HG02763 (cell line): ENCODE data around the gene TSPY9.
"Not testable (repeated sequence)": the region's sequence is repeated elsewhere in the genome, so short reads cannot be mapped to it uniquely, and the experiment has no call there.

Experiments used
- ATAC-seq: cut with Tn5 transposase; IDR thresholded peaks from one replicate; pipeline ENCODE4 v1.9.1; 2021; ENCODE audit warnings: mild to moderate bottlenecking, moderate library complexity; ENCODE audit not compliant: unreplicated experiment

Gene TSPY9

DNA sequence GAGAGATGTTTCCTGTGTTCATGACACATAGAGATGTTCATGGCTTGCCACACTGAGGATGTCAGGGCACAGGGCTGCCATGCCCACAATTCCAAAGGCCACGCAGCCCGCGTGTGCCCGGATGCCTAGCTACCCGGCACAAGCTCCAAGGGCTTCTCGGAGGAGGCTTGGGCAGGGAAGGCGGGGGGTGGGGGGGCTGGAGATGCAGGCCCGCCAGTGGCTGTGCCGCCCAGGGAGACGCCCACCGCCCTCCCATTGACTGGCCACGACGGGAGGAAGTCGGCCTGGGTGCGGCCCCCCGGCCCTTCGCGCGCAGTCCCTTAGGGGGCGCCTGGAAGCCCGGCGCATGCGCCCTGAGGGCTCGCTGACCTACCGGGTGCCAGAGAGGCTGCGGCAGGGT lies at the start of gene TSPY9:
Gene TSPY9 (plus strand): TSS at position 301 of the 400 bp plus-strand sequence. CDS start 46 bp downstream, at position 347.
- ATAC-seq: not testable (repeated sequence)

DNA sequence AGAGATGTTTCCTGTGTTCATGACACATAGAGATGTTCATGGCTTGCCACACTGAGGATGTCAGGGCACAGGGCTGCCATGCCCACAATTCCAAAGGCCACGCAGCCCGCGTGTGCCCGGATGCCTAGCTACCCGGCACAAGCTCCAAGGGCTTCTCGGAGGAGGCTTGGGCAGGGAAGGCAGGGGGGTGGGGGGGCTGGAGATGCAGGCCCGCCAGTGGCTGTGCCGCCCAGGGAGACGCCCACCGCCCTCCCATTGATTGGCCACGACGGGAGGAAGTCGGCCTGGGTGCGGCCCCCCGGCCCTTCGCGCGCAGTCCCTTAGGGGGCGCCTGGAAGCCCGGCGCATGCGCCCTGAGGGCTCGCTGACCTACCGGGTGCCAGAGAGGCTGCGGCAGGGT lies 20.4 kb upstream of the TSPY9 start, which contains the start of gene TSPY1:
Gene TSPY1 (plus strand): TSS at position 301 of the 400 bp plus-strand sequence. CDS start 46 bp downstream, at position 347.
- not testable (repeated sequence) for ATAC-seq

GRCh38 chrY:9504396-9504795 lies 17.3 kb downstream of the TSPY9 start:
- ATAC-seq: not testable (repeated sequence)

DNA sequence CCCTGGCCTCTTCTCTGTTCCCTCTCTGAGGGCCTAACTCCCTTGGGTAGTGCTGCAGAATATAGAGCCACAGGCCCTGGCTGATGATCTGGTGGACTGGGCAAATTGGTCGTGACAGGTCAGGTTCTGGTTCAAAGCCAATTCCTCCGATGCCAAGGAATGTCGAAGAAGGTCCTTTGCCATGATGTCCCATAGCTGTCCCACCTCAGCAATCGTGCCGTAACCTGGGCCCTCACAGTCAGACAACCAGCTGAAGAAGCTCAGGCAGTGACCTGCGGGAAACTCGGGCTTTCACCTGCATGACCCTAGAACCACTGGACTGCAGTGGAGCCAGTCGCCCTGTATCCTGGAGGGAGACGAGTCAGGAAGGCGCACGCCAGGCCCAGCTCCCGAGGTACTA lies 29.2 kb downstream of the TSPY9 start:
- not testable (repeated sequence) for ATAC-seq

DNA sequence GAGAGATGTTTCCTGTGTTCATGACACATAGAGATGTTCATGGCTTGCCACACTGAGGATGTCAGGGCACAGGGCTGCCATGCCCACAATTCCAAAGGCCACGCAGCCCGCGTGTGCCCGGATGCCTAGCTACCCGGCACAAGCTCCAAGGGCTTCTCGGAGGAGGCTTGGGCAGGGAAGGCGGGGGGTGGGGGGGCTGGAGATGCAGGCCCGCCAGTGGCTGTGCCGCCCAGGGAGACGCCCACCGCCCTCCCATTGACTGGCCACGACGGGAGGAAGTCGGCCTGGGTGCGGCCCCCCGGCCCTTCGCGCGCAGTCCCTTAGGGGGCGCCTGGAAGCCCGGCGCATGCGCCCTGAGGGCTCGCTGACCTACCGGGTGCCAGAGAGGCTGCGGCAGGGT lies 40.5 kb downstream of the TSPY9 start, which contains the start of gene TSPY10:
Gene TSPY10 (plus strand): TSS at position 301 of the 400 bp plus-strand sequence. CDS start 46 bp downstream, at position 347.
- ATAC-seq: not testable (repeated sequence)
